Ramos (cell line): Measurements from ENCODE around the gene NR3C1.
"Not testable (repeated sequence)": the region's sequence is repeated elsewhere in the genome, so short reads cannot be mapped to it uniquely, and the experiment has no call there.

Source experiments
- in situ Hi-C: fragments of 300-500 bp; cut with MboI; formaldehyde crosslinking; loops from one replicate; pipeline ENCODE4 v1.14.3; 2022; ENCODE audit warnings: low sequenced_read_pairs; ENCODE audit not compliant: unreplicated experiment

Gene NR3C1

GRCh38 chr5:143345671-143346440 is 57.6 kb downstream of the NR3C1 start:
- in situ Hi-C loops: no loop called here

GRCh38 chr5:143343042-143343441 is 60.4 kb downstream of the NR3C1 start:
- in situ Hi-C loops: no loop called here

- in situ Hi-C loops: no loop called here
Measured at GRCh38 chr5:143342607-143343006, 60.9 kb downstream of the NR3C1 start.

- in situ Hi-C loops: no loop called here
Measured at GRCh38 chr5:143341807-143342570, 61.5 kb downstream of the NR3C1 start.

- in situ Hi-C loops: no loop called here
Measured at GRCh38 chr5:143340891-143341685, 62.4 kb downstream of the NR3C1 start.

- in situ Hi-C loops: no loop called here
Measured at GRCh38 chr5:143338658-143339366, 64.7 kb downstream of the NR3C1 start.

GRCh38 chr5:143337946-143338345 is 65.5 kb downstream of the NR3C1 start:
- in situ Hi-C loops: no loop called here

- in situ Hi-C loops: no loop called here
Measured at GRCh38 chr5:143336485-143336884, 67.0 kb downstream of the NR3C1 start.

- in situ Hi-C loops: no loop called here
Measured at GRCh38 chr5:143334903-143335302, 68.6 kb downstream of the NR3C1 start.

GRCh38 chr5:143334380-143334779 is 69.1 kb downstream of the NR3C1 start:
- in situ Hi-C loops: not testable (repeated sequence)

- in situ Hi-C loops: no loop called here
Measured at GRCh38 chr5:143331956-143332355, 71.5 kb downstream of the NR3C1 start.

- in situ Hi-C loops: no loop called here
Measured at GRCh38 chr5:143329843-143330242, 73.6 kb downstream of the NR3C1 start.

GRCh38 chr5:143328589-143329220 is 74.8 kb downstream of the NR3C1 start:
- in situ Hi-C loops: no loop called here

GRCh38 chr5:143325086-143325485 is 78.4 kb downstream of the NR3C1 start:
- in situ Hi-C loops: not testable (repeated sequence)

- in situ Hi-C loops: not testable (repeated sequence)
Measured at GRCh38 chr5:143322931-143323630, 80.4 kb downstream of the NR3C1 start.

GRCh38 chr5:143322176-143322575 is 81.3 kb downstream of the NR3C1 start:
- in situ Hi-C loops: no loop called here

- in situ Hi-C loops: no loop called here
Measured at GRCh38 chr5:143319437-143320227, 83.9 kb downstream of the NR3C1 start.

GRCh38 chr5:143318833-143319232 is 84.7 kb downstream of the NR3C1 start:
- in situ Hi-C loops: no loop called here
